GM23248 (cell line): ENCODE data around the gene THADA. TPM values are rescaled to one million over a fixed set of nuclear protein-coding genes. Genes with fewer than 3 reads are reported as not detected.
A peak's percentile ranks its signal among the peaks of the same experiment; 100 is the strongest.

ENCODE experiments used
- DNase-seq: peaks from one replicate; pipeline ENCODE4 v3.0.0-alpha.2; 2015
- H2AFZ ChIP-seq: fragments of 200-600 bp; sonication (generic); 2 replicates; pipeline ENCODE4 v1.6.1; 2016; ENCODE audit warnings: antibody characterized with exemption
- H3F3A ChIP-seq: fragments of 200-600 bp; sonication (generic); 2 replicates; pipeline ENCODE4 v1.6.1; 2016; ENCODE audit warnings: mild to moderate bottlenecking, antibody characterized with exemption, mixed run types; ENCODE audit not compliant: insufficient read depth
- H3K27ac ChIP-seq: fragments of 200-600 bp; sonication (generic); 2 replicates; pipeline ENCODE4 v1.5.1; 2016; ENCODE audit warnings: mild to moderate bottlenecking
- H3K27me3 ChIP-seq: fragments of 200-600 bp; sonication (generic); replicated peaks from 2 replicates; pipeline ENCODE4 v1.6.1; 2016; ENCODE audit warnings: mild to moderate bottlenecking; ENCODE audit not compliant: insufficient read depth
- H3K36me3 ChIP-seq: fragments of 200-600 bp; sonication (generic); 2 replicates; pipeline ENCODE4 v1.6.1; 2016; ENCODE audit warnings: low read depth, mild to moderate bottlenecking
- H3K4me1 ChIP-seq: fragments of 200-600 bp; sonication (generic); 2 replicates; pipeline ENCODE4 v1.6.1; 2016; ENCODE audit warnings: mild to moderate bottlenecking; ENCODE audit not compliant: insufficient read depth
- H3K4me2 ChIP-seq: fragments of 200-600 bp; sonication (generic); one replicate; pipeline ENCODE4 v1.6.1; 2016; ENCODE audit warnings: mild to moderate bottlenecking; ENCODE audit not compliant: unreplicated experiment
- H3K4me3 ChIP-seq: fragments of 200-600 bp; sonication (generic); 2 replicates; pipeline ENCODE4 v1.5.1; 2016; ENCODE audit warnings: mild to moderate bottlenecking
- H3K79me2 ChIP-seq: fragments of 200-600 bp; sonication (generic); 2 replicates; pipeline ENCODE4 v1.6.1; 2016; ENCODE audit warnings: mild to moderate bottlenecking; ENCODE audit not compliant: insufficient read depth
- H3K9ac ChIP-seq: fragments of 200-600 bp; sonication (generic); 2 replicates; pipeline ENCODE4 v1.6.1; 2016; ENCODE audit warnings: mild to moderate bottlenecking
- H3K9me2 ChIP-seq: fragments of 200-600 bp; sonication (generic); 2 replicates; pipeline ENCODE4 v1.6.1; 2016; ENCODE audit warnings: mixed run types, mild to moderate bottlenecking, moderate library complexity; ENCODE audit not compliant: insufficient read depth
- H3K9me3 ChIP-seq: fragments of 200-600 bp; sonication (generic); one replicate; pipeline ENCODE4 v1.6.1; 2017; ENCODE audit warnings: low read depth
- H4K20me1 ChIP-seq: fragments of 200-600 bp; sonication (generic); 2 replicates; pipeline ENCODE4 v1.6.0; 2016; ENCODE audit not compliant: insufficient read depth
- EZH2 ChIP-seq: fragments of 200-600 bp; sonication (generic); IDR thresholded peaks from 2 replicates; pipeline ENCODE4 v1.6.1; 2018; ENCODE audit warnings: antibody characterized with exemption, mild to moderate bottlenecking; ENCODE audit not compliant: insufficient read depth, poor library complexity, severe bottlenecking
- EZH2phosphoT487 ChIP-seq: fragments of 200-600 bp; sonication (generic); IDR thresholded peaks from 2 replicates; pipeline ENCODE4 v1.6.1; 2018; ENCODE audit warnings: antibody characterized with exemption, moderate library complexity, mild to moderate bottlenecking, low read depth; ENCODE audit not compliant: insufficient read depth
- WGBS, 2 experiments: methylation state at CpG; one replicate each; pipeline ENCODE4 v1.1.6; 2015 to 2017; ENCODE audit warnings: low lambda C conversion rate in 2 of 2, low coverage in 1 of 2; ENCODE audit errors: missing lambda C conversion rate in 2 of 2; 5-methylcytosine and 5-hydroxymethylcytosine counted together
- in situ Hi-C: fragments of 300-500 bp; cut with MboI; formaldehyde crosslinking; loops from 2 replicates; pipeline ENCODE4 v1.15.0; 2020
- polyA plus RNA-seq: library from polyadenylated mRNA; unstranded; fragments of >200 nt; fragmentation: Nextera tagmentation; extraction: Ambion mirVana; gene quantifications from 2 replicates; pipeline ENCODE4 v1.2.1, GENCODE V29; 2016
- total RNA-seq: library from RNA; depleted of rRNA; stranded (reverse); fragments of >200 nt; shearing (Covaris generic); gene quantifications from 2 replicates; pipeline ENCODE4 v1.2.3, GENCODE V29; 2014

The THADA gene
- total and polyA plus RNA-seq, 2 experiments from 2014 or later: 14.1 to 15.8 TPM

DNA sequence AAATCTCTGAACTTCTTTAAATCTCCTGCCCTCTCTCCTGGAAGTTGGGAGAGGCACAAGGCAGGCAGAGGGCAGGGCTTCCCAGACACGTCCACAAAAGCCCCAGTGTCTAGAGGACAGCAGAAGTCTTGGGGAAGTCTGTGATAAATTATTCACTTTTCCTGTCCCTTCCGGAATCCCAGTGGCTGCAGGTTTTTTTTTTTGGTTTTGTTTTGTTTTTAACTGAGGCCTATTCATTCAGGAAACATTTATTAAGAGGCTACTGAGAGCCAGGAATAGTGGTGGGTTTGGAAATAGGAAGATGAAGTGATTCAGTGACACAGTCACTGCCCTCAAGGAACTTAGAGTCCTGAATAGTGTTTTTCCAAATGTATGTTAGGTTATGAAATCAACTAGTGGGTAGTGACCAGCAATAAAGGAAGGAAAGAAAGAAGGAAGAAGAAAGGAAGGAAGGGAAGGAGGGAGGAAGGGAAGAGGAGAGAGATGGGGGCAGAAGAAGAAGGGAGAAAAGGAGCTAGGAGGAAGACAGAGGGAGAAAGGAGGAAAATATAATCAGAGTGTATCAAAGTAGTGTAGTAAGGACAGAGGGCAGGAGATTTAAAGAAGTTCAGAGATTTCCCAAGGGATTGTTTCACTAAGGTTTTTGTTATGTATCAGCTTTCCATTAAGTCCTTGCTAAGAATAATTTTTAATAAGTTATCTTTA lies 270.6 kb downstream of the THADA start:
- 45 to 52% methylated on average over 2 of the region's 2 CpGs for WGBS, 2 experiments
- Histone ChIP-seq H3K9me2 (no peaks in the 10 kb centered on the region), H3F3A (peaks cover 5% of the 10 kb centered on the region; the same call in 1 of the 2 replicates), H2AFZ (no peak overlapping the region), H3K79me2 (no peaks in the 10 kb centered on the region), H3K4me2 (no peak overlapping the region), H3K9me3 (no peaks in the 10 kb centered on the region), H4K20me1 (no peaks in the 10 kb centered on the region), H3K36me3 (no peaks in the 10 kb centered on the region), H3K4me3 (no peak overlapping the region), H3K4me1 (peaks cover 10% of the 10 kb centered on the region; the same call in 1 of the 2 replicates), H3K27me3 (no peaks in the 10 kb centered on the region), H3K9ac (no peak overlapping the region), H3K27ac (no peak overlapping the region)
- no peak for TF ChIP-seq EZH2
- no peak for TF ChIP-seq EZH2phosphoT487
- in situ Hi-C loops: no loop called here
- no peak for DNase-seq

DNA sequence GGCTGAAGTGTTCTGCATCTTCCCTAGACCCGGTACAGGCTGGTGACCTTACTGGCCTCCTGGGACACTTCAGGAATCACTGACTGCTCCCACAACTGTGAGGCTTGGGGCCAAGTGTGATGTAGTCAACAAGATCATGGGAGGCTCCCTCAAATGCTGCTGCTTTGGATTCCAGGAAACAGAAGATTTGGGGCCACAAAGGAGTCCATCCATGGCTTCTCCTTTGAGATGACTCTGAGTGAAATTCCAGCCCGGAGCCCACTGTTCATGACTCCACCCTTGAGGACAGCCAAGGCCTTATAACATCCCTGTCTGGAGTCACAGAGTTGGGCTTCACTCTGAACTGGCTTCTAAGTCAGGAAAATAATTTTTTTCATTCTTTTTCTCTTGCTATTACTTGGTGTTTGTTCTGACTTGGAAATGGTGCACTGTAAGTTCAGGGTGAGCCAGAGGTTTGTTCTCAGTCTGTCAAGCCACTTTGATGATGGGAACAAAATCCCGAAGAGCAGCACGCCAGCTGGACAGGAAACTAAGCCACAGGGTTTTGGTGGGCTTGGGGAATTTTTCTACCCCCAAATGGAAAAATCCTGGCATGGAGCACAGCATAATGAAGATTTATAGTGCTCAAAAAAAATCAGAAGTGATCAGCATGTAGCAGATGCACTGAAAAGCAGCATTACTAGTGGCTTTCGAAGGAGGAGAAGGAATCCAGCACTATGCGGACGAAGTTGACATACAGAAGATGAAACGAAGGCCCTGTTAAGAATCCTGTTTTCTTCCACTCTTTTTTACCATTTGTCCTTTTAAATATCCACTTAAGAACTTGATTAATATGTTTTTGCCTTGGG lies 271.4 kb downstream of the THADA start:
- DNase-seq: peak; percentile 44

DNA sequence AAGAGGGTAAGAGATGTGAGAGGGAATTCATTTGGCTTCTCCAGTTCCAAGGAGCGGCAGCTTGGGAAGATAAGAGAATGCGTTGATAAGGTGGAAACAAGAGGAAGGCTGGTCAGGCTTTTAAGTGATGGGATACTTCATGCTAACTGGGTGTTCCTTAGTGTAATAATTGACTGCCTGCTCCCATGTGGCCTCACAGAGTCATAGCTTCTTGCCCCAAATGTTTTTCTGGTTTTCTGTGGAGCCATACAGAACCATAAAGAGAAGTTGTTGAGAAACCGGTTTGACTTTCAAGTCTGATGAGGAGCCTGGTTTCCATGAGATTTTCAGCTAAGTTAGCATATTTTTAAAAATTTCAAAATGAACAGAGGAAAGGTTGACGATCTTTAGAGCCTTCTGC lies 272.0 kb downstream of the THADA start:
- peaks cover 5% of the 10 kb centered on the region; the same call in 1 of the 2 replicates for H3F3A ChIP-seq
- H4K20me1 ChIP-seq: no peaks in the 10 kb centered on the region
- no peaks in the 10 kb centered on the region for H3K36me3 ChIP-seq
- H3K4me2 ChIP-seq: no peak overlapping the region
- WGBS, 2 experiments: 65 to 73% methylated on average over 4 of the region's 4 CpGs
- H3K9ac ChIP-seq: no peak overlapping the region
- H2AFZ ChIP-seq: no peak overlapping the region
- no peaks in the 10 kb centered on the region for H3K79me2 ChIP-seq
- no peaks in the 10 kb centered on the region for H3K9me3 ChIP-seq
- no peak overlapping the region for H3K27ac ChIP-seq
- no peaks in the 10 kb centered on the region for H3K9me2 ChIP-seq
- no peak for DNase-seq
- H3K4me3 ChIP-seq: no peak overlapping the region
- in situ Hi-C loops: no loop called here
- TF ChIP-seq EZH2 (no peak), EZH2phosphoT487 (no peak)
- H3K27me3 ChIP-seq: no peaks in the 10 kb centered on the region
- peaks cover 19% of the 10 kb centered on the region for H3K4me1 ChIP-seq

More for the DNA sequence above, 271.4 kb downstream of the THADA start:
- TF ChIP-seq EZH2phosphoT487 (no peak), EZH2 (no peak)
- WGBS, 2 experiments: 49 to 56% methylated on average over 8 of the region's 8 CpGs
- in situ Hi-C loops: no loop called here
- Histone ChIP-seq H3K27me3 (no peaks in the 10 kb centered on the region), H3K4me2 (no peak overlapping the region), H3K9me2 (no peaks in the 10 kb centered on the region), H3K27ac (no peak overlapping the region), H3F3A (peaks cover 5% of the 10 kb centered on the region; the same call in 1 of the 2 replicates), H3K4me3 (no peak overlapping the region), H3K9ac (no peak overlapping the region), H4K20me1 (no peaks in the 10 kb centered on the region), H3K4me1 (peaks cover 13% of the 10 kb centered on the region; the same call in 1 of the 2 replicates), H3K79me2 (no peaks in the 10 kb centered on the region), H3K9me3 (no peaks in the 10 kb centered on the region), H3K36me3 (no peaks in the 10 kb centered on the region), H2AFZ (no peak overlapping the region)

DNA sequence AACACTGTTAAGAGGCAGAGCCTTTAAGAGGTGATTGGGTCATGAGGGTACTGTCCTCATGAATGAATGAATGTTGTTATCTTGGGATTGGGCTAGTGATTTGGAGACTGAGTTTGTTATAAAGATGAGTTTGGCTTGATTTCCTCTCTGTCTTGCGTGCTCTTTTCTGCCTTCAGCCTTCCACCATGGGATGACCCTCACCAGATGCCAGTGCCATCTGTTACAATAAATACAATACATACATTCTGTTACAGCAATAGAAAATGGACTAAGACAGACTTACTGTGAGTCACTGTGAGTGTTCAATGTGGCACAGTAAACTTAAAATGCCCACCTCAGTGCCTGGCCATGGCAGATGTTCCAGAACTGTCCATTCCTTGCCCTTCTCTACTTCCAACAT lies 274.4 kb downstream of the THADA start:
- Histone ChIP-seq H3F3A (peaks cover 5% of the 10 kb centered on the region; the same call in 1 of the 2 replicates), H4K20me1 (no peaks in the 10 kb centered on the region)
- in situ Hi-C loops: no loop called here

More for the DNA sequence above, 274.4 kb downstream of the THADA start:
- H3K9ac ChIP-seq: no peak overlapping the region
- no peak for DNase-seq
- peaks cover 25% of the 10 kb centered on the region for H3K4me1 ChIP-seq
- no peak for TF ChIP-seq EZH2
- no peak for TF ChIP-seq EZH2phosphoT487
- no peaks in the 10 kb centered on the region for H3K9me3 ChIP-seq
- no peaks in the 10 kb centered on the region for H3K79me2 ChIP-seq
- H2AFZ ChIP-seq: no peak overlapping the region
- H3K36me3 ChIP-seq: no peaks in the 10 kb centered on the region
- no peak overlapping the region for H3K4me2 ChIP-seq
- WGBS, 2 experiments: 100% methylated on average over 1 of the region's 1 CpG
- H3K9me2 ChIP-seq: no peaks in the 10 kb centered on the region
- no peaks in the 10 kb centered on the region for H3K27me3 ChIP-seq
- H3K27ac ChIP-seq: no peak overlapping the region
- no peak overlapping the region for H3K4me3 ChIP-seq
